Measurements from ENCODE around the gene KRT80. TPM values are rescaled to one million over a fixed set of nuclear protein-coding genes. Genes with fewer than 3 reads are reported as not detected.

KRT80 gene
- total RNA-seq, 3 donors from 2014 or later, result 0.06 TPM; not detected in 2

GRCh38 chr12:52221912-52222457 is 30.2 kb upstream of the KRT80 start:
- DNase-seq (peak in 2 of 3 donors; percentile 77 to 78), ATAC-seq (peak; percentile 79)
- H3K36me3 ChIP-seq (ENCODE audit: low read depth), result no peaks in the 10 kb centered on the region
- no peak for TF ChIP-seq CTCF (IDR thresholded peaks at IDR 0.05)
- H3K4me3 ChIP-seq, result no peak overlapping the region
- H3K4me1 ChIP-seq (ENCODE audit: low read depth), result peaks cover 9% of the 10 kb centered on the region
- intact Hi-C loops (cut with DNase I, micrococcal nuclease), result no loop called here
- no peaks in the 10 kb centered on the region for H3K9me3 ChIP-seq

GRCh38 chr12:52221070-52221781 is 29.4 kb upstream of the KRT80 start:
- Histone ChIP-seq H3K4me3 (no peak overlapping the region), H3K4me1 (ENCODE audit: low read depth) (peaks cover 12% of the 10 kb centered on the region), H3K9me3 (no peaks in the 10 kb centered on the region), H3K36me3 (ENCODE audit: low read depth) (no peaks in the 10 kb centered on the region)
- DNase-seq (no peak), ATAC-seq (peak; percentile 9)
- intact Hi-C loops (cut with DNase I, micrococcal nuclease), result no loop called here
- TF ChIP-seq CTCF (IDR thresholded peaks at IDR 0.05), result no peak

GRCh38 chr12:52220477-52220876 is 28.7 kb upstream of the KRT80 start:
- no peaks in the 10 kb centered on the region for H3K9me3 ChIP-seq
- TF ChIP-seq CTCF (IDR thresholded peaks at IDR 0.05), result no peak
- DNase-seq (no peak), ATAC-seq (no peak)
- no peaks in the 10 kb centered on the region for H3K36me3 ChIP-seq (ENCODE audit: low read depth)
- peaks cover 12% of the 10 kb centered on the region for H3K4me1 ChIP-seq (ENCODE audit: low read depth)
- H3K4me3 ChIP-seq, result no peak overlapping the region
- intact Hi-C loops (cut with DNase I, micrococcal nuclease), result no loop called here

GRCh38 chr12:52218001-52218400 is 26.2 kb upstream of the KRT80 start:
- Histone ChIP-seq H3K4me1 (ENCODE audit: low read depth) (peaks cover 12% of the 10 kb centered on the region), H3K4me3 (no peak overlapping the region), H3K9me3 (no peaks in the 10 kb centered on the region), H3K36me3 (ENCODE audit: low read depth) (no peaks in the 10 kb centered on the region)
- no peak for TF ChIP-seq CTCF (IDR thresholded peaks at IDR 0.05)
- intact Hi-C loops (cut with DNase I, micrococcal nuclease), result no loop called here
- no peak for ATAC-seq
- no peak for DNase-seq

DNA sequence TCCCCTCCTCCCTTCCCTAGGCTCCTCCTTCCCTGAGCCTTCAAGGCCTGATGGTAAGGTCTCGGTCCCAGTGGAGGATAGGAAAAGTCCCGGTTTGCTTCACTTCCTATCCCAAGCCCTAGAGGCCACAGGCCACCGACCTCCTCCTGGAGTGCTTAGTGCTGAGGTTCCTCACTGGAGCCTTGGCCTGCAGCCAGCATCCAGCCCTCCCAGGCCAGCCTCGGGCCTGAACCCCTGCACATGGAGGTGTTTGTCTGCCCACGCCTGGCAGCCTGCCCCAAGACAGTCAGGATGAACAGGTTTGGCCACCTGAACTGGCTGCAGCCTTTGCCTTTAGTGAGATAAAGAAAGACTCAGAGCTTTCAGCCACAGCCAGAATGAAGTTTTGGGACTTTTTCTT is 25.4 kb upstream of the KRT80 start:
- Histone ChIP-seq H3K36me3 (ENCODE audit: low read depth) (no peaks in the 10 kb centered on the region), H3K4me3 (no peak overlapping the region), H3K9me3 (no peaks in the 10 kb centered on the region), H3K4me1 (ENCODE audit: low read depth) (peaks cover 12% of the 10 kb centered on the region)
- intact Hi-C loops (cut with DNase I, micrococcal nuclease), result no loop called here
- ATAC-seq, result peak; percentile 77
- DNase-seq, result peak; percentile 88 to 90 (median 89)
- no peak for TF ChIP-seq CTCF (IDR thresholded peaks at IDR 0.05)
